T-helper 1 cell treated with Interleukin-12 subunit alpha and Interleukin-12 subunit beta and Interleukin-4 antibody, amounts not matched to agents 30 ng/mL and 1 ng/mL, for 36 hours (primary cell): ENCODE results near the gene MVK. TPM values are rescaled to one million over a fixed set of nuclear protein-coding genes. Genes with fewer than 3 reads are reported as not detected.
"Not testable (repeated sequence)": the region's sequence is repeated elsewhere in the genome, so short reads cannot be mapped to it uniquely, and the experiment has no call there.

ENCODE experiments used
- intact Hi-C: fragments of 100-400 bp; cut with micrococcal nuclease; formaldehyde crosslinking; loops from one replicate; pipeline ENCODE4 v1.15.1; 2024
- total RNA-seq: library from RNA; stranded (reverse); gene quantifications from 2 replicates; pipeline ENCODE4 v1.2.3, GENCODE V29; 2022

Gene MVK
- total RNA-seq, 1 donor from 2014 or later = 14.1 TPM

- intact Hi-C loops = no loop called here
These were observed 15.1 kb downstream of the MVK start for GRCh38 chr12:109588461-109589239.

DNA sequence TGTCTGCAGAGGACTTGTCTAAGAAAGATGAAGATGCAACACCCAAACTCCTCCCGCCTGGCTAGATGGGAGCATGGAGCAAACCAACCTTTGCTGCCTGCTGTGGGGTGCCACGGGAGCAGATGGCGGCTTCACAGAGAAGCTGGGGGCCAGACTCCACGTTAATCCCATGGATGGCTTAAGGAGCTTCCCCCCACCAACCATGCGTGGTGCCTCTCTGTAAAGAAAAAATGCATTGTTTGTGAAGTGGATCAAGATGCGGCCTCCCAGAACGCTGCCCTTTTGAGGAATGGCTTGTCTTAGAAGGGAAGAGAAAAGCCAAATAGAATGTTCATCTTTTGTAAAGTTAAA, 15.6 kb downstream of the MVK start:
- intact Hi-C loops = no loop called here

DNA sequence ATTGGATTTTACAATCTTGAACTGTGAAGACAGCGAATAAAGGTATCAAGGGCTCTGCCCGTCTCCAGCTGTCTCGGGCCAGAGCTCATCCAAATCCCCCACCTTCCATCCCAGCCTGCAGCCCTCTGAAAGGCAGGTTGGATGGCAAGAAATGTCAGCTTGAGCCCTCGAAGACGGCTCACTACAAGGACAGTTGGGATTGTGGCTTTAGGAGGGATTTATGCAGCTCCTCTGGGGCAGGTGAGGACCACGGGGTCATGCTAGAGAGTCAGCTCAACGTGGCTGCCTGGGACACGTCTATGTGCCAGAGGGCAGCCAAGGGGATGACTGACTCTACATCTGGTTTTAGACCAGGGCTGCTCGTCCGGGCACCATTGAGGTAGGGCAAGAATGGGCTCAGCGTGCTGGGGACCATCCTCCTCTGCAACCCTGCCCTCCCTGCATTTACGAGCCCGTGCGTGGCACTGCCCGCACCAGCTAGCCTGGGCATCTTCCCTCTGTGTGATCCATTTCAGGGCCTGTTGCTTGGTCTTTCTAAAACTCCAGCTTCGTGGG, 16.2 kb downstream of the MVK start:
- intact Hi-C loops = no loop called here

- intact Hi-C loops = no loop called here
These were observed 17.0 kb downstream of the MVK start for GRCh38 chr12:109590566-109590965.

DNA sequence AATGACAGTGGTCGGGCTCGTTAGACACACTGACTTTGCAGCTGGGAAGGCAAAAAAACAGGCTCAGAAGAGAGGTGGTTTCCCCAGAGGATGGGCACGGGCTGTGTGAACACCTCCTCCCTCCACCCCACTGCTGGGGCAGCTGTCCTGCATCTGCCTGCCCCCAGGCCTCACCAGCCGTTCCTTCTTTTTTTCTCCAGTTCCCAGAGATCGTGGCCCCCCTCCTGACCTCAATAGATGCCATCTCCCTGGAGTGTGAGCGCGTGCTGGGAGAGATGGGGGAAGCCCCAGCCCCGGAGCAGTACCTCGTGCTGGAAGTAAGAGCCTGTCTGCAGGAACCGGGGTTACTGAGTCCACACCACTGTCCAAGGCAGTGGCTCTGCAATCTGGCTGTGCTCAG, 17.4 kb downstream of the MVK start:
- intact Hi-C loops = no loop called here

DNA sequence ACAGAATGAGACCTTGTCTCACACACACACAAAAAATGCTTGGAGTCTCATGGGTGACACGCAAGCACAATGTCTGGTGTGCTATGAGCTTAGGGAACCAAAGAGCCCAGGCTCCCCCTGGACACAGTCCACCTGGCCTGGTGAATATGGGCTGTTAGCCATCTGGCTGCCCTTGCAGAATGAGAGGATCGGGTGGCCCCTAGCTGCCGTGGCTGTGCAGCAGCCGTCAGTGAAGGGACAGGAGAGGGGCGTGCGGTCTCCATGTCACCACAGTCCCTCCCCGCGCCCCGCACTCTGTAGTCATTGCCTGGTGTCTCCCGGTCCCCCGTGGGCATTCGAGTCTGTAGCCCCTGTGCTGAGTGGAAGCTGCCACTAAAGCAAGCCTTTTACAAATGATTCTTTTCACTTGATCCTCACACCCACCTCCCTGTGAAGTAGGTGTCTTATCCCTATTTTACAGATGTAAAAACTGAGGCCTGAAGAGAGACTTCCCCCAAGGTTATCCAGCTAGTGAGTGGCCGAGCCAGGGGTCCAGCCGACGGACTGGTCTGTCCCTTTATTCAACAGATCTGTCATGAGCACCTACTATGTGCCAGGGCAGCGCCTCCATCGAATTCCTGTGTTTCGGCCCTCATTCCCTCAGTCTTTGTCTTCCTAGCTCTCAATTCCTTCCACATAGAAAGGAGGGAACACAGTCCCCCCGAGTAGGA, 18.8 kb downstream of the MVK start:
- intact Hi-C loops = no loop called here

DNA sequence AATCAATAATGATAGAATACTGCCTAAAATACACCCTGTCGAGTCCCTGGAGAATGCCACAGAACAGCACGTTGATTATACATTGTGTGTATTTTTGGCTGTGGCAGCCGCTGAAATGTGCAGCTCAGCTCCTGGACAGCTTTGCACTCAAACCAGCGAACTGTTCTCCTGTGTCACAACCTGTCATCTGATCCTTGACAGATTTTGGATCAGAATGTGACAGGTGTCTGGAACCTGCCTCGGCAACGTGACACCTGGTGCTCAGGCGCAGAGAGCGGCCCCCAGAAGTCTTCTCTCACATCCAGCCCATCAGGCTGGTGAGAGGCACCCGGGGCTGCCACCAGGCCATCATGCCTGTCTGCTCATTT, 19.3 kb downstream of the MVK start:
- intact Hi-C loops = no loop called here

- intact Hi-C loops = loop anchor here (2.0 to 5.0 kb wide), 2 partner anchors 22 to 77 kb away; partner anchors contain the start of genes MMAB and MVK
These were observed 21.1 kb downstream of the MVK start for GRCh38 chr12:109594556-109595317.

GRCh38 chr12:109595321-109595902, 21.8 kb downstream of the MVK start:
- intact Hi-C loops = loop anchor here (2.0 to 5.0 kb wide), 2 partner anchors 23 to 78 kb away; partner anchors contain the start of genes MMAB and MVK

DNA sequence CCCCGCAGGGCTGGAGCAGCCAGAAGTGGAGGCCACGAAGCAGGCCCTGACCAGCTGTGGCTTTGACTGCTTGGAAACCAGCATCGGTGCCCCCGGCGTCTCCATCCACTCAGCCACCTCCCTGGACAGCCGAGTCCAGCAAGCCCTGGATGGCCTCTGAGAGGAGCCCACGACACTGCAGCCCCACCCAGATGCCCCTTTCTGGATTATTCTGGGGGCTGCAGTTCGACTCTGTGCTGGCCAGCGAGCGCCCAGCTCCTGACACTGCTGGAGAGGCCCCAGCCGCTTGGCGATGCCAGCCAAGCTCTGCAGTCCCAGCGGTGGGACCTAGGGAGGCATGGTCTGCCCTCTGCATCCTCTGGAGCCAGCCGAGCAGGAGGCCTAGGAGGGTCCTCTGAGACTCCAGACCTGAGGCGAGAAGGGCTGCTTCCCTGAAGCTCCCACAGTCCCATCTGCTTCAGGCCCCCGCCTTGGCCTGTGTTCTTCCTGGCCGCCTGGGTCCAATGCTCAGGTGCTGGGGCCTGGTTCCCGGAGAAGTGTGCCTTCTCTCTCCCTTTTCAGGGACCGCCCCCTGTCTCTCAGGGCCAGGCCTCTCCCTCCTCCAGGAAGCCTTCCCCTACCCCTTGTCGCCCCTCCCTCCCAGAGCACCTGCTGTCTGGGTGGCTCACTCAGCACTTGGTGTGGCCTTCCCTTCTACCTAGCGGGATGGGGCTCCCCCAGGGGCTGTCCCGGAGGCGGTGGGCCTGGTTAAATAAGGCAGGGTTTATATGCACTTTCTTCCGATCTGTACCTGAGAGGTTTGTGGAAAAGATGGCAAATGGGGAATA, 23.0 kb downstream of the MVK start:
- intact Hi-C loops = loop anchor here (1.0 to 5.0 kb wide), 3 partner anchors 79 to 179 kb away; partner anchors contain the start of gene FAM222A

GRCh38 chr12:109597414-109597794, 23.8 kb downstream of the MVK start:
- intact Hi-C loops = loop anchor here (1.0 to 5.0 kb wide), 3 partner anchors 80 to 178 kb away; partner anchors contain the start of gene FAM222A

- intact Hi-C loops = loop anchor here (1.0 to 5.0 kb wide), 3 partner anchors 81 to 177 kb away; partner anchors contain the start of gene FAM222A
These were observed 24.3 kb downstream of the MVK start for GRCh38 chr12:109597795-109598427.

GRCh38 chr12:109598428-109598854, 24.8 kb downstream of the MVK start:
- intact Hi-C loops = loop anchor here (5.0 kb wide), 1 partner anchor 81 kb away; no protein-coding TSS in a partner anchor

- intact Hi-C loops = loop anchor here (5.0 kb wide), 1 partner anchor 82 kb away; no protein-coding TSS in a partner anchor
These were observed 25.5 kb downstream of the MVK start for GRCh38 chr12:109599087-109599486.

DNA sequence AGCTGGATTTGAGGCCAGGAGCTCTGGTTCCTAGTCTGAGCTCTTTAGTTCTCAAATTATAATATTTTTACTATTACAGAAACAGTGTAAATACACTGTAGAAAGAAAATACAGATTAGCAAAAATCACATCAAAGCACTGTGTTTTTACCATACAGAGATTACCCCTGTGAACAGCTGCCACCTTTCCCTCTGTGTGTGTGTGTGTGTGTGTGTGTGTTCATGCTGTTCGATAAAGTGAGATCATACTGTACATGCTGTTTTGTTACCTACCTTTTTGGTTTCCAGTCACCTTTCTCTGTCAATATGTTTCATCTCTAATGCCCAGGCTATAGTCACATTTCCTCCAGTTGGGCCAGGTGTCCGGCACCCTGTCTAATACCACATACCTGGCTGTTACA, 26.9 kb downstream of the MVK start:
- intact Hi-C loops = no loop called here

- intact Hi-C loops = no loop called here
These were observed 27.4 kb downstream of the MVK start for GRCh38 chr12:109600995-109601394.

GRCh38 chr12:109601557-109601956, 28.0 kb downstream of the MVK start:
- intact Hi-C loops = no loop called here

DNA sequence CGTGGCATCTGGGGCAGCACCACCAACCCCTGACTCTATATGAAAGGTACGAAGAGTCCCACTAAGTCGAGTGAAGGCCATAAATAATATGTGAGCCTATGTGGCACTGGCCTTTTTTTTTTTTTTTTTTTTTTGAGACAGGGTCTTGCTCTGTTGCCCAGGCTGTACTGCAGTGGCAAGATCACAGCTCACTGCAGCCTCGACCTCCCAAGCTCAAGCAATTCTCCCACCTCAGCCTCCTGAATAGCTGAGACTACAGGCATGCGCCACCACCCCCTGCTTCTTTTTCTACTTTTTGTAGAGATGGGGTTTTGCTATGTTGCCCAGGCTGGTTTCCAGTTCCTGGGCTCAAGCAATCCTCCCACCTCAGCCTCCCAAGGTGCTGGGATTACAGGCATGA, 28.5 kb downstream of the MVK start:
- intact Hi-C loops = not testable (repeated sequence)

DNA sequence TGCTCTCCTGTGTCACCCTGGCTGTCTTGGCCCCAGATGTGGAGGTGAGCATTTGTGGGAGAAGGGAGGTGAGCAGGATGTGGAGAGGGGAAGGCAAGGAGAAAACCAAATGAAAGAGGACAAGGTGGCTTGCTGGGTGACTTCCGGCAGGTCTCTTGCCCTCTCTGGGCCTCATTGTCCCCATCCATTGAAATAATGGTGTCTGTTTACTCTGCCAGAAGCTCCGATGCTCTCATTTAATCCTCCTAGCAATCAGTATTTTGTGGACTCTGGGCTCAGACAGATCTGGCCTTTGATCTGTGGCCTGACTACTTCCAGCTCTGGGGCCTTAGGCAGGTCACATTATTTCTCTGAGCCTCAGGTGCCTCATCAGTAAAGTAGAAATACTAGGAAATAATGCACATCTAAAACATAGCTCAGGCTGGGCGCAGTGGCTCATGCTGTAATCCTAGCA, 30.6 kb downstream of the MVK start:
- intact Hi-C loops = no loop called here
